ENCODE results near the gene GRIK3.
"Not testable (repeated sequence)": the region's sequence is repeated elsewhere in the genome, so short reads cannot be mapped to it uniquely, and the experiment has no call there.

GRIK3 gene

DNA sequence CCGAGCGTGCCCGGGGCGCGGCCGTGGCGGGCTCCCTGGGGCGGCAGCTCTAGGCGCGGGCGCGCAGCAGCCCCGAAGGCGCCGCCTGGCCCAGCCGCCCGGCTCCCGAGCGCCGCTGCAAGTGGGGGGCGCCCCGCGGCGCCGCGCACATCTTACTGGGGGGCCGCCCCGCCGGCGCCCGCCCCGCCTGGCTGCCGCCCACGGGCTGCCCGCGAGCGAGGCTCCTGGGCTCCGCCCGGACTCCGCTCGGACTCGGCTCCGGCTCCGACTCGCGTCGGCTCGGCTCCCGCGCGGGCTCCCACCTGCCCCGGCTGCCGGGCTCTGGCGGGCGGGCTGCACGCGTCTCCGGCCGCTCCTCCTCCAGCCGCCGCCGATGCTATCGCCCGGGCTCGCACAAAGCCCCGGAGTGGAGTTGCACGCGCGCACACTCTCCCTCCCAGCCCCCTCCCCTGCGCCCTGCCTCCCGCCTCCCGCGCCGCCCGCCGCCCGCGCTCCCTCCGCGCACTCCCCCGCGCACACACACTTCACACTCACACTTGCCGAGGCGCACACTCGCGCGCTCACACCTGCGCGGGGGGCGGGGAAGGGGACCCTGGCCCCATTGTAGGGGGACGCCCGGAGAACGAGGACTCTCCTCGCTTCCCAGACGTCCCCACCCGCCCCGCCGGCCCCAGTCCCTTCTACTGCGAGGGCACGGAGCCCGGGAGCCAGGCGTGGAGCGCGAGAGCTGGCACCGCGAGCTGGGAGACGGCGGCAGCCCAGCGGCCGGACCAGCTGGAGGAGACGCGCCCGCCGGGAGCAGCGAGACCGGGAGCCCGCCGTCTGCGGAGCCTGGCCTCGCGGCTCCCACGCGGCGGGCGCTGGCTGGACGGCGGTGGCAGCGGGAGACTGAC lies at the start of gene GRIK3:
Gene GRIK3 (minus strand): TSS at position 395 of the 893 bp plus-strand sequence. CDS start 407 bp downstream, outside the sequence.
- no peak for DNase-seq (ENCODE audit: low spot score)

DNA sequence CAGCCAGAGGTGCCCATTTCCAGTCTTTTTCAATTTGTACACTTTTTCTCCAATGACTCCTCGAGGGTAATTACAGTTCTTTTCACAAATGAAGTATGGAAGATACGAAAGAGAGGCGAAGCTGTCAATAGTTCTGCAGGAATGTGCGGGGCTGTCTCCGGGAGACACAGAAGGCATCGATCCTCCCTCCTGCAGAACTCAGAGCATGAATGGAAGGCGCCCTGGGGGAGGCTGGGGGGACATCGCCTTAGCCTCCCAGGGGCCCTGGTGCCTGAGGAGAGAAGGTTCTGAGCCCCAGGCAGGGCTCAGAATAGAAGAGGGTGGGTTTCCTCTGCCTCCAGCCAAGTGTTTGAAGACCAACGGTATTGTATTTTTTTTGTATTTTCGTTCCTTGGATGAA lies 49.7 kb upstream of the GRIK3 start:
- no peak for DNase-seq (ENCODE audit: low spot score)

DNA sequence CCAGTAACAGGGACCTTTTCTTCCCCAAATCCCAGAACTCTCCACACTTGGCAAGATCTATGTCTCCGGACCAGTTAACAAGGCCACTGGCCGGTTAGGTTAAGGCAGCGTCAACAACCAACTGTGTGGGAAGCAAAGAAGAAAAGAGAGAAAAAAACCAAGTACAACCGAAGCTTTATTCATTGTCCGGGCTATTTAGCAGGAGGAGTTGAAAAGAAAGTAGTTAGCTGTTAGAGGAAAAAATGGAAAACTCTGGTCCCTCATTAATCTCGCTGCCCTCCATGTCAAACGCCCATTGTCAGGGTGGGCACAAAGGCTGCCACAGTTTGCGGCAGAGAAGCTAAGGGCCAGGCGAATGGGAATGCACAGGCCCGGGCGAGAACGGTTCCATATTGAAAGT lies 49.3 kb upstream of the GRIK3 start:
- DNase-seq (ENCODE audit: low spot score), result no peak

DNA sequence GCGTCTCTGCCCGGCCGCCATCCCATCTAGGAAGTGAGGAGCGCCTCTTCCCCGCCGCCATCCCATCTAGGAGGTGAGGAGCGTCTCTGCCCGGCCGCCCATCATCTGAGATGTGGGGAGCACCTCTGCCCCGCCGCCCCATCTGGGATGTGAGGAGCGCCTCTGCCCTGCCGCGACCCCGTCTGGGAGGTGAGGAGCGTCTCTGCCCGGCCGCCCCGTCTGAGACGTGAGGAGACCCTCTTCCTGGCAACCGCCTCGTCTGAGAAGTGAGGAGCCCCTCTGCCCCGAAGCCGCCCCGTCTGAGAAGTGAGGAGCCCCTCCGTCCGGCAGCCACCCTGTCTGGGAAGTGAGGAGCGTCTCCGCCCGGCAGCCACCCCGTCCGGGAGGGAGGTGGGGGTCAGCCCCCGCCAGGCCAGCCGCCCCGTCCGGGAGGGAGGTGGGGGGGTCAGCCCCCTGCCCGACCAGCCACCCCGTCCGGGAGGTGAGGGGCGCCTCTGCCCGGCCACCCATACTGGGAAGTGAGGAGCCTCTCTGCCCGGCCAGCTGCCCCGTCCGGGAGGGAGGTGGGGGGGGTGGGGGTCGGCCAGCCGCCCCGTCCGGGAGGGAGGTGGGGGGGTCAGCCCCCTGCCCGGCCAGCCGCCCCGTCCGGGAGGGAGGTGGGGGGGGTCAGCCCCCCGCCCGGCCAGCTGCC lies 46.1 kb upstream of the GRIK3 start:
- not testable (repeated sequence) for DNase-seq (ENCODE audit: low spot score)

DNA sequence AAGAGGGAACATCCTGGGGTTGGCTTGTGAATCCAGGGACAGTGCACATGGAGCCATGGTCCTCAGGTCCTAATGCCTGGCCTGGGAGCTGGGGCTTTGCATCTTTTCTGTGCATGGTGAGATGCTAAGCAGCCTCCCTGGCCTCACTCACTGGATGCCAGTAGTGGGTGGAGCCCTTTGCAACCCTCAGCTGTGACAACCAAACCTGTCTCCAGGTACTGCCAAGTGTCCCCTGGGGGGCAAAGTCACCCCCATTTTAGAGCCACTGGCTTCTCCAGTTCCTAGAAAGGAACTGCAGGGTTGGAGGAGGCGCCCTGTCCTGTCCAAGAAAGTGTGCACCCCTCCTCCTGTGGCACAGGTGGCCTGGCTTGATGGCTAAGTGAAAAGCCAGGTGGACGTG lies 44.6 kb upstream of the GRIK3 start:
- no peak for DNase-seq (ENCODE audit: low spot score)

DNA sequence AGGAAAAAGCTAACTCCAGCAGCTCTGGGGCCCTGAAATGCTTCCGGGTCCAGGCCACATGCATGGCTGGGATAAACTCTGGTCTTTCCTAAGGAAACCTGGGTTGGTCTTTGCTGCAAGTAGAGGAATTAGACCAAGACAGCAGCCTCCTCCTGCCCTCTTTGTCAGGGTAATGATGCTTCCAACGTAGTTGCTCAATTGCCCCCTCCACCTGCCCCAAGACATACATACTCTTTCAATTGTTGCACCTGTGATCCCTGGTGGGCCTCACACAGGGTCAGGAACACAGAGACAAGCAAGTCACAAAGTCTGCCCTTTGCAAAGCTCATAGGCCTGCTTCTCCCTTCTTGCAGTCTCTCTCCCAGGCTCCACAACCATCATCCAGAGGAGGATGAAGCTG lies 41.9 kb upstream of the GRIK3 start:
- no peak for DNase-seq (ENCODE audit: low spot score)

DNA sequence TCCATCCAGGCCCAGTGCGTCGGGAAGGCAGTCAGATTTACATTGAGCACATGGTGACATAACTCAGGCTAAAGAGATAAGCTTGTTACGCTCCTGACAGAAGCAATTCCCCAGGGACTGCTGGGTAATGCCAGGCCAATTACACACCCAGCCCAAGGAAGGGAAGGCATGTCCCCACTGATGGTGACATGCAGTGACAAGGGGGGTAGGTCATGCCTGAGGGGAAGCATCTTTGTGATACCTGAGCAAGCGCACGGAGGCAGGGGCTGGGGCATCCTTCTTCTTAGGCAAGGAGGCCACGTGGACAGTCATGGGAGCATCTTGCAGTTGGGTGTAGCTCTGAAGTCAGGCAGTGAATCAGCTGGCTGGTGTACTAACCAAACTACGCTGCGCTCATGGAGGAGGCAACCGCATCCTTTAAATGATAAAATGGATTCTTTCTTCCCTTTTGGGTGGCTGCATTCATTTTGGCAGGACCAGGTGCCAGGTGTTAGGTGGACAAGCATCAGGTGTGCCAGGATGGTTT lies 39.6 kb upstream of the GRIK3 start:
- DNase-seq (ENCODE audit: low spot score), result no peak

DNA sequence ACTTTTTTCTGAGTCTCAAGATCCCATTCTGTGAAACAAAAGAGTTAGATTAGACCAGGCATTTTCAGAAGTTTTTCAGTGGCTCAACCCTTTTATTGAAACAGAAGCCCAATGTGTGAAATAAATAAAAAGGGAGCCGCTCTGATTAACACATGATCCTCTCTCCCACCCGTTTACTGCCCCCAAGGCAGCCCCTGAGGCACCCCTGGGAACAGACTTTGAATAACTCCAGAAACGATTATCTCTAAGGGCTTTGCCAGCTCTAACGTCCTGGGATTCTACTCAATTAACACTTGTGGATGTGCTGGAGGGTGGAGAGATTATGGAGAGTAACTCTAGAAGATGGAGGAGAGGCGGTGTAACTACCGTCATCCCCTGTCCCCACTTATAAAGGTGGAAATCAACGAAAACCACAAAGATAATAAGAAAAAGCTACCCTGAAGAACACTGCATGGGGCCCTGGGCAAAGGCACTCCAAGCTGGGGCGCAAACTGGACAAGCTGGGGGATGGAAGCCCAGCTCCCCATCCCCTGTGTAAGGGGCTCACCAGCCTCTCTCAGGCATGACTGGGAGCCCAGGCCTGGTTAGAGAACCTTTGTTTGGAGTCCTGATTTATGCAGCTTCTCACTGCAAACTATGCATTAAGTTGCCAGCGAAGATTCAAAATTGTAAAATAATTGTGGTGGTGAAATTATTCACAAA lies 39.0 kb upstream of the GRIK3 start:
- DNase-seq (ENCODE audit: low spot score), result no peak

DNA sequence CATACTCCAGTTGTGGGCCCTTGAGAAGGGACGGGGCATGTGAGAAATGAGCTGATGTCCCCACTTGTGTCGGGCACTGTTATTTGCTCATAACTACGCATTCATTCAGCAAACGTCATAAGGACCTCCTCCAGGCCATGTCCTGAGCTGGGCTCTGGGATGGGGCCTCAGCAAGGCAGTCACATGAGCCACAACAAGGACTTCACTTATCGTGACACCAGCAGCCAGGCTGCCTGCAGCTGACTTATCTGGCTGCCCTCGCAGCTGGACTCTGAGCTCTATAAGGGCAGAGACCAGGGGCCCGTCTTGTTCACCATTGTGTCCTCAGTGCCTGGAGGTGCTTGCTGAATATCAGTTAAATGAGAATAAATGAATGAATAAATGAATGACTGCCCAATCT lies 37.5 kb upstream of the GRIK3 start:
- DNase-seq (ENCODE audit: low spot score), result no peak

DNA sequence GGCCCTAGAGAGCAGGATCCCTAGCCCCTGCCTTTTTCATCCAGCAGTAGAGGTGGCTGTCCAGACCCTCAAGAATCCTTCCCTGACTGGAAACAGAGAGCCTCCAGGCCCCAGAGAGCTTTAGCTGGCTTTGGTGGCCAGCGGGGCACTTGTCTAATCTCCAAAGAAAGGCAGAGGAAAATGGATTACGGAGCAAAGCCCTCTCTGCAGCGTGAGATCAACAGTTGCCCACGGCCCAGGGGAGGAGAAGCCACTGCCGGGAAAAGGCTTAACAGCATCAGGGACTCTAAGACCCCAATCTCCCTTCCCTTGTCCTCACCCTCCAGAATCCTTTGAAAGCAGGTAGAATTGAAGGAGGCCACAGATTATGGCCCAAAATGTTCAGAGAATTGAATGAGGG lies 35.8 kb upstream of the GRIK3 start:
- no peak for DNase-seq (ENCODE audit: low spot score)

DNA sequence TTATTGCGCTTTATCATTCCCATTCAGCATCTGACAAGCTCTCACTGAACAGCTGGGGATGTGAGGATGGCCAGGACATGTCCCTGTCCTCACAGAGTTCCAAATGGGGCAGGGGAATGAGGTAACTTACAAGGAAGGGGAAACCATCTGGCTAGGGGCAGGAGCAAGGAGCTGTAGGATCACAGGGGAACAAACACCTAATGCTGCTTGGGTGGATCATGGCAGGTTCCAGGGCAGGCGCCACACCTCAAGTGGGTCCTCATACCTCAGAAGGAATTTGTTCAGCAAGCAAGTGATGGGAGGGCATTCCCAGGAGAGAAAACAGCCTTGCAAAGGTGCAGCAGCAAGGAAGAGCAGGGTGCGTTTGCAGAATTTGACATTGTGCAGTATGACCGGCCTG lies 35.1 kb upstream of the GRIK3 start:
- DNase-seq (ENCODE audit: low spot score), result no peak

DNA sequence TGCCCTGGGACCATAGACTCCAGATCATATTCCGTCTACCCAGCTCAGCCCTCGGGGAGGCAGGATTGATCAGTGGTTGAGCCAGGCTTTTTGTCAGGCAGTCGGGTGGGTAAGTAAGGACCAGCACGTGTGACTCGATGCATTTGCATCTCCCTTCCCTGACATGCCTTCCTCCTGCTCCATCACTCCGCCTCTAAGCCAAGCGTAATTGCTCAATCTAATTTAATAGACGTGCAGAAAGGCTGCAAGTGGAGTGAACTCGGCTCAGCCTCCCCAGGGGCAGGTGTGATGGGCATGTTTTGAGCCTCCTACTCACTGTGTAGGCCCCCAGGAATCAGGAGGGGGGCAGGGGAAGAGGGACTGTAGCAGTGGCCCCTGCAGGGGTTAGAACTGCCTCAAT lies 34.6 kb upstream of the GRIK3 start:
- no peak for DNase-seq (ENCODE audit: low spot score)

DNA sequence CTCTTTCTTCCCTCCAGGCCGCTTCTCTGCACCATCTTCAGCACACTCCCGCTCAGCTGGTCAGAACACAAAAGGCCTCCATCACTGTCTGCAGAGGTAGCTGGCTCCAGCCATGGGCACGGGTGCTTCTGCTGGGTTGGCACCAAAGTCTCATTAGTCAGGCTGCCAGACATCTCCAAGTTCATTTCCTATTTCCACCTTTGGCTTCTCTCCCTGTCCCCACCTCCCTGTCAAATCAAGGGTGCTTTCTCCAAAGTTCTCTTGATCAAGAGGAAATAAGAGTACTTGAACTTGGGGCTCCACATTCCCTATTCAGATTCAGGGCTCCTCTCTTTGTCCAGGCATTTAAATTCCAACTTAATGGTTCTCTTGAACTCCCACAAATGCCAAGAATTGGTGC lies 33.9 kb upstream of the GRIK3 start:
- DNase-seq (ENCODE audit: low spot score), result no peak

DNA sequence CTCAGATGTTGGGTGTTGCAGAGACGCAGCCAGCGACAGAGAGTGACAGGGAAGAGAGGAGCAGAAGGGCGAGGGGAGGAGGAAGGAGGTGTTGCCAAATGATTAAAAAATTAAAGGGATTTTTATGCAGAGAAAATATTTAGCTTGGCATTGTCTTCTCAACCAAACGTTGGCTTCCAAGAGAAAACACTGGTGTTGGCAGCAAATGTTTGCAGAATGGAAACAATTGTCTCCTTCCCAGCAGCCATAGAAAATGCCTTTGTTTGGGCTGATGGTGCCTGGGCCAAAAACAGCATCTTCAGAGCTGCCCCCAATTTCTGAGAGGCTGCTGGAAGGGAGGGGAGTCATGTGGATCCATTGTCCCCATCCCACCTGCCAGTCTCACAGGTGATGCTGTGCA lies 29.7 kb upstream of the GRIK3 start:
- DNase-seq (ENCODE audit: low spot score), result no peak

DNA sequence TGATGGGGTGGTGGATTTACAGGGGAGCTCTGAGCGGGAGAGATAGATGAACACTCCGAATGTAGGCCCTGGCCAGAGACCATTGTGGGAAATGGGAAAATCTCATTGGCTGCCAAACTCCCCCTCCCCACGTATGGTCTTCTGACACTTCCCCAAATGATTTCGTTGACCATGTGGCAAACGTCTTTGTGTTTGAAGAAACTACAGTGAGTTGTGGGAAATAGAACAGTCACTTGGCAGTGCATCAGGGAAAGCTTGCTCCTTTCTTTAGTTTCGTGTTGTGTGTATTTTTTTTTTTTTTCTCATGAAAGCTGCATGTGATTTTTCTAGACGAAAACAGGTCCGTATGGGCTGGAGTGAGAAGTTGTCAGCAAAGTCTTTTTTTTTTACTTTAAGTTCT lies 25.0 kb upstream of the GRIK3 start:
- DNase-seq (ENCODE audit: low spot score), result no peak

DNA sequence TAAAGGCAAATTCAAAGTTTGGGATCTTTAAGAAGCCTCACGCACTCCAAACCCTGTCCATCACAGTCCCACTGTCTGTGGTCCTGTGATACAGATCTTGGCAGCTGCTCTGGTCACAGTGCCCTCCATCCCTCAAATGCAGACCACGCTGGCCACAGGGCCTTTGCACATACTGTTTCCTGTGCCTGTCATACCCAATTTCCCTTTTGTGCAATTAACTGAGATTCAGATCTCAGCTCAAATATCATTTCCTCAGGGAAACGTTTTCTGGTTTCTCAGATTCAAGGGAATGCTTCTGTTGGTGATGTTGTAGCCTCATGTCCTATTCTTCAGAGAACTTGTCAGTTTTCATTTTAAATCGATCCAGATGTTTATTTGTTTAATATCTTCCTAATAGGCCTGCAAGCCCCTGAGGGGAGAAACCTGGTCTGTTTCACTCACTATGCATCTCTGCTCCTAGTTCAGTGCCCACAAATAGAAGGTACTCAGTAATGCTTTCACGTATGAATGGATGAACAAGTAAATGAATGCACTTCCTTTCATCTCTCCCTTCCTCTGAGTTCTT lies 24.2 kb upstream of the GRIK3 start:
- DNase-seq (ENCODE audit: low spot score), result no peak

DNA sequence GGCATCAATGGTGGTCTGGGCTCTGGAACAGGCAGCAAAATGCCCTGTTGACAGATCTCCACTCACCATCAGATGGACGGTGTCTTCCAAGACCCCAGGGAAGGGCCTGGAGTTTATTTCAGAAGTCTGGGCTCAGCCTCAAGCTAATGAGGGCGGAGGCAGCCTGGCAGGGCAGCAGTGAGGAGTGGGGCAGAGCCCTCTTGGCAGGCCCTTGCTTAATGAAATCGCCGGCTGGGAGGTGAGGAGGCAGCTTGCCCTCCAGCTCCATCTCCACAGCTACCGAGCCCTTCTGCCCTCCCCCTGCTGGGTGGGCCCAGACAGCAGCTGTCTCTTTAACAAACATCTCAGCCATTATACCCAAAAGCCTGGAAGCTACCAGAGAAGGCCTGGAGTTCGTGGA lies 22.0 kb upstream of the GRIK3 start:
- DNase-seq (ENCODE audit: low spot score), result no peak

DNA sequence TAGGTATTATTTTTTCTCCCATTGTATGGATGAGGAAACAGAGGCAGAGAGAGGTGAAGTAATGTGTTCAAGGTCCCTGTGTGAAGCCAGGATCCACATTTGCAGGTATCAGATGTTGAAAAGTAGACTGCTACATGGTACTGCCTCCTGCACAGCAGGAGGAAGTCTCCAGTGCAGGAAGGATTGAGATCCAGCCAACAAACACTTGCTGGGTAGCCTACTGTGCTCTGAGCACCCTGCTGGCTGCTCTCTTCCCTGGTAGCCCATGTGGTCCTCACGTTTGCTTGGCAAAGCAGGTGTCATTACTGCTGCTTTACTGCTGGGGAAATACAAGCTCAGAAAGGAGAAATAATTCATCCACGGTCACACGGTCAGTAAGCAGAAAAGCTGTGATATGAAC lies 21.3 kb upstream of the GRIK3 start:
- DNase-seq (ENCODE audit: low spot score), result no peak

DNA sequence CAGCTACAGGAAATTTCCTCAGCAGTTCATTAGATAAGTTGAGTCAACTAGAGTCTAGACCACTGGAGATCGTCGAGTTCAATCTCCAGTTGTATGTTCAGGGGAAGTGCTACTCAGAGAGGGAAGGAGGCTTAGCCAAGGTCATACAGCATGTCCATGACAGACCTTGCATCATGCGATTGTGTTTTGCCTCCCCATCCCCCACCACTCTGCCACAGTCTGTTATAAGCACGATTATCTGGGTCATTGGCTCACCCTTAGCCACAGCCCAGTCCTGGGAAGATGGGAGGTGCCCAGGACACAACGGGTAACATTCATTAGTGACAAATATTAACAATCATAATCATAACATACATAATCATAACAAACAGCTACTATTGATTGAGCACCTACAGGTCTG lies 18.9 kb upstream of the GRIK3 start:
- no peak for DNase-seq (ENCODE audit: low spot score)

DNA sequence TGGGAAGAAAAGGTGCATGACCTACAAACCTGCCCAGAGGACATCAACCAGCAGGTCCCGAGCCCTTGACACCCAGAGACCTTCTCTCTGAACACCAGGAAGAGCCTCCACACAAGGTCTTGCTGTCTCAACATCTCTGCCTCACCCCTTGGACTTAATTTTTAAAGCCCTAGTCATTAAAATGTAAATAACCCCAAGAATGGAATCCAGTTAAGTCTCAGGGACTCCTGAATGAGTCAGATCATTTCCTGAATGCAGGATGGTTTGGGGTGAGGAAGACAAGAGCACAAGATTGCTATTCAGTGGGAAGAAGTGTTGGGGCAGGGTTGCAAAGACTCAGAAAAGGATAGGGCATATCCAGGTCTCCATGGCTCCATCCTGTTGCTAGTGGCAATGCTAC lies 17.8 kb upstream of the GRIK3 start:
- no peak for DNase-seq (ENCODE audit: low spot score)

DNA sequence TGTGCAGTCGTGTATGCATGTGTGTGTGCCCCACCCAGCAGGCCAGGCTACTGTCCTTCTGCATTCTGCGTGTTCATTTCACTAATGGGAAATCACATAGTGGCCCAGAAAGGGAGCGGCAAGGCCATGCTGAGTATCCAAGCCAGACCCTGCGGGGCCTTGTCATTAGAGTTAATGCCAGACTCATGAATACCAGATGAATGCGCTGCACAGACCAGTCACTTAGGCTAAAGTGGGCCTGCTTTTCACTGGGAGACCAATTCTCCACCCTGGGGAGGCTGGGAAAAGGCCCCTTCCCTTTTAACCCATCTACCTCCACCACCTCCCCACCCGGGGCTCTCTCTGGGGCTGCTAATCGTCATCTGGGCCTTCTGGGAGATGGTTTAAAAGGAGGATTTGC lies 17.0 kb upstream of the GRIK3 start:
- no peak for DNase-seq (ENCODE audit: low spot score)

DNA sequence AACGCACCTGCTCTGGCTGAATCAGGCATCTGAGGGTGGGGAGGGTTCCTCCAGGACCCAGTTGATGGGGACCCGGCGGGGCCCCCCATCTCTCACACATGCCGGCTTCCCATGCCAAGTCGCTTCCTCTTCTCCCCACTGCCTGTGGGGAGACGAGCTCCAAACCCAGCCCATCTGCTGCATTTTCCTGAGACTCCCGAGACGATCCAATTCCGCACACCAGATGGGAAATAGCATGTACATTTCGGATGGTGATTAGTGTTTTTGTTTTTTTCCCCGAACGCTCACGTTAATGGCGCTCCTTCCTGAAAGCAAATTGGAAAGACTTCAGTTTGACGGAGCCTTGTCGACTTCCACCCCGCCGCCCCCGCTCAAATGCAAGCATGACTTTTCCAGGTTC lies 13.2 kb upstream of the GRIK3 start:
- DNase-seq (ENCODE audit: low spot score), result no peak
